ENCODE results near the gene MAPK13. TPM values are rescaled to one million over a fixed set of nuclear protein-coding genes. Genes with fewer than 3 reads are reported as not detected.
"Not testable (repeated sequence)": the region's sequence is repeated elsewhere in the genome, so short reads cannot be mapped to it uniquely, and the experiment has no call there.

The MAPK13 gene
- polyA plus RNA-seq, 1 donor from 2014 or later: 1.8 TPM

- Histone ChIP-seq H3K4me2 (ENCODE audit: low read length) (no peak overlapping the region), H2AFZ (ENCODE audit: low read depth, low read length) (no peak overlapping the region), H3K4me3 (ENCODE audit: low read length) (no peak overlapping the region), H3K9me2 (ENCODE audit: insufficient read depth, low read length) (no peaks in the 10 kb centered on the region), H3K27ac (ENCODE audit: low read length) (no peak overlapping the region), H3K36me3 (ENCODE audit: insufficient read depth, low read length) (no peaks in the 10 kb centered on the region), H3K9me3 (ENCODE audit: low read length) (no peaks in the 10 kb centered on the region), H3K79me2 (replicated peaks; ENCODE audit: insufficient read depth, low read length) (no peaks in the 10 kb centered on the region), H3F3A (ENCODE audit: insufficient read depth, low read length, poor library complexity, severe bottlenecking) (no peaks in the 10 kb centered on the region), H4K20me1 (ENCODE audit: insufficient read depth) (no peaks in the 10 kb centered on the region), H3K9ac (ENCODE audit: low read length) (no peak overlapping the region), H3K27me3 (ENCODE audit: insufficient read depth, low read depth, low read length) (no peaks in the 10 kb centered on the region)
- TF ChIP-seq SMC3 (conservative IDR thresholded peaks at IDR 0.05; ENCODE audit: poor library complexity) (no peak), POLR2AphosphoS5 (IDR thresholded peaks at IDR 0.05) (no peak), RAD21 (conservative IDR thresholded peaks at IDR 0.05) (no peak)
Observed at GRCh38 chr6:36121787-36122494, 8.4 kb upstream of the MAPK13 start.

GRCh38 chr6:36122495-36123269 is 7.6 kb upstream of the MAPK13 start:
- Histone ChIP-seq H3K4me2 (ENCODE audit: low read length) (no peak overlapping the region), H3K27ac (ENCODE audit: low read length) (no peak overlapping the region), H3K9me3 (ENCODE audit: low read length) (no peaks in the 10 kb centered on the region), H3K4me3 (ENCODE audit: low read length) (no peak overlapping the region), H3K36me3 (ENCODE audit: insufficient read depth, low read length) (no peaks in the 10 kb centered on the region), H3K9me2 (ENCODE audit: insufficient read depth, low read length) (no peaks in the 10 kb centered on the region), H3F3A (ENCODE audit: insufficient read depth, low read length, poor library complexity, severe bottlenecking) (no peaks in the 10 kb centered on the region), H2AFZ (ENCODE audit: low read depth, low read length) (no peak overlapping the region), H3K79me2 (replicated peaks; ENCODE audit: insufficient read depth, low read length) (no peaks in the 10 kb centered on the region), H3K27me3 (ENCODE audit: insufficient read depth, low read depth, low read length) (no peaks in the 10 kb centered on the region), H3K9ac (ENCODE audit: low read length) (no peak overlapping the region), H4K20me1 (ENCODE audit: insufficient read depth) (no peaks in the 10 kb centered on the region)
- TF ChIP-seq RAD21 (conservative IDR thresholded peaks at IDR 0.05): no peak

GRCh38 chr6:36123270-36124139 is 6.8 kb upstream of the MAPK13 start:
- H3K9me2 ChIP-seq (ENCODE audit: insufficient read depth, low read length): no peaks in the 10 kb centered on the region
- H3K36me3 ChIP-seq (ENCODE audit: insufficient read depth, low read length): no peaks in the 10 kb centered on the region
- H4K20me1 ChIP-seq (ENCODE audit: insufficient read depth): no peaks in the 10 kb centered on the region
- TF ChIP-seq, protein P1, sequence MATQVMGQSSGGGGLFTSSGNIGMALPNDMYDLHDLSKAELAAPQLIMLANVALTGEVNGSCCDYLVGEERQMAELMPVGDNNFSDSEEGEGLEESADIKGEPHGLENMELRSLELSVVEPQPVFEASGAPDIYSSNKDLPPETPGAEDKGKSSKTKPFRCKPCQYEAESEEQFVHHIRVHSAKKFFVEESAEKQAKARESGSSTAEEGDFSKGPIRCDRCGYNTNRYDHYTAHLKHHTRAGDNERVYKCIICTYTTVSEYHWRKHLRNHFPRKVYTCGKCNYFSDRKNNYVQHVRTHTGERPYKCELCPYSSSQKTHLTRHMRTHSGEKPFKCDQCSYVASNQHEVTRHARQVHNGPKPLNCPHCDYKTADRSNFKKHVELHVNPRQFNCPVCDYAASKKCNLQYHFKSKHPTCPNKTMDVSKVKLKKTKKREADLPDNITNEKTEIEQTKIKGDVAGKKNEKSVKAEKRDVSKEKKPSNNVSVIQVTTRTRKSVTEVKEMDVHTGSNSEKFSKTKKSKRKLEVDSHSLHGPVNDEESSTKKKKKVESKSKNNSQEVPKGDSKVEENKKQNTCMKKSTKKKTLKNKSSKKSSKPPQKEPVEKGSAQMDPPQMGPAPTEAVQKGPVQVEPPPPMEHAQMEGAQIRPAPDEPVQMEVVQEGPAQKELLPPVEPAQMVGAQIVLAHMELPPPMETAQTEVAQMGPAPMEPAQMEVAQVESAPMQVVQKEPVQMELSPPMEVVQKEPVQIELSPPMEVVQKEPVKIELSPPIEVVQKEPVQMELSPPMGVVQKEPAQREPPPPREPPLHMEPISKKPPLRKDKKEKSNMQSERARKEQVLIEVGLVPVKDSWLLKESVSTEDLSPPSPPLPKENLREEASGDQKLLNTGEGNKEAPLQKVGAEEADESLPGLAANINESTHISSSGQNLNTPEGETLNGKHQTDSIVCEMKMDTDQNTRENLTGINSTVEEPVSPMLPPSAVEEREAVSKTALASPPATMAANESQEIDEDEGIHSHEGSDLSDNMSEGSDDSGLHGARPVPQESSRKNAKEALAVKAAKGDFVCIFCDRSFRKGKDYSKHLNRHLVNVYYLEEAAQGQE (IDR thresholded peaks at IDR 0.05; ENCODE audit: borderline replicate concordance): no peak
- TF ChIP-seq SMC3 (conservative IDR thresholded peaks at IDR 0.05; ENCODE audit: poor library complexity) (no peak), TAF1 (IDR thresholded peaks at IDR 0.05; ENCODE audit: low read depth) (no peak), EZH2 (IDR thresholded peaks at IDR 0.05; ENCODE audit: borderline replicate concordance, insufficient read depth, low read length, poor library complexity, severe bottlenecking) (no peak), RAD21 (conservative IDR thresholded peaks at IDR 0.05) (peak; percentile 23), CTCF (IDR thresholded peaks at IDR 0.05; ENCODE audit: poor library complexity, severe bottlenecking) (no peak), POLR2AphosphoS5 (IDR thresholded peaks at IDR 0.05) (peak; percentile 10), MXI1 (conservative IDR thresholded peaks at IDR 0.05; ENCODE audit: poor library complexity, severe bottlenecking) (no peak), EP300 (conservative IDR thresholded peaks at IDR 0.05; ENCODE audit: poor library complexity, severe bottlenecking) (no peak)
- H3K4me3 ChIP-seq (ENCODE audit: low read length): no peak overlapping the region
- no peak overlapping the region for H3K9ac ChIP-seq (ENCODE audit: low read length)
- H2AFZ ChIP-seq (ENCODE audit: low read depth, low read length): no peak overlapping the region
- H3F3A ChIP-seq (ENCODE audit: insufficient read depth, low read length, poor library complexity, severe bottlenecking): no peaks in the 10 kb centered on the region
- H3K27ac ChIP-seq (ENCODE audit: low read length): no peak overlapping the region
- no peaks in the 10 kb centered on the region for H3K27me3 ChIP-seq (ENCODE audit: insufficient read depth, low read depth, low read length)
- H3K79me2 ChIP-seq (replicated peaks; ENCODE audit: insufficient read depth, low read length): no peaks in the 10 kb centered on the region
- no peaks in the 10 kb centered on the region for H3K9me3 ChIP-seq (ENCODE audit: low read length)
- H3K4me2 ChIP-seq (ENCODE audit: low read length): no peak overlapping the region

DNA sequence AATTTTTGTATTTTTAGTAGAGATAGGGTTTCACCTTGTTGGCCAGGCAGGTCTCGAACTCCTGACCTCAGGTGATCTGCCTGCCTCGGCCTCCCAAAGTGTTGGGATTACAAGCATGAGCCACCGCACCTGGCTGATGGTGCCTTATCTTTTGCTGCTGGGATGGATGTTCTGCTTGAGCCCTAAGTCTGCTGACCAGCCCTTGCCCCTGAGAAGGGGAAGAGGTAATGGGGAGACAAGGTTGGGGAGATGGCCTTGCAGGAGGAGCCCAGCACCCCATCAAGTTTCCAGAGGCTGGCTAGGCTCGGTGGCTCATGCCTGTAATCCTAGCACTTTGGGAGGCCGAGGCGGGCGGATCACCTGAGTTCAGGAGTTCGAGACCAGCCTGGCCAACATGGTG is 6.0 kb upstream of the MAPK13 start:
- not testable (repeated sequence) for H3K79me2 ChIP-seq (replicated peaks; ENCODE audit: insufficient read depth, low read length); H3K36me3 ChIP-seq (ENCODE audit: insufficient read depth, low read length); H3K4me3 ChIP-seq (ENCODE audit: low read length); H2AFZ ChIP-seq (ENCODE audit: low read depth, low read length); H4K20me1 ChIP-seq (ENCODE audit: insufficient read depth); H3K9me3 ChIP-seq (ENCODE audit: low read length); H3K9me2 ChIP-seq (ENCODE audit: insufficient read depth, low read length); H3K4me2 ChIP-seq (ENCODE audit: low read length); H3F3A ChIP-seq (ENCODE audit: insufficient read depth, low read length, poor library complexity, severe bottlenecking); H3K9ac ChIP-seq (ENCODE audit: low read length); H3K27me3 ChIP-seq (ENCODE audit: insufficient read depth, low read depth, low read length); H3K27ac ChIP-seq (ENCODE audit: low read length)
